GM13977 (cell line): ENCODE measurements around the gene HDGFL2.
A peak's percentile ranks its signal among the peaks of the same experiment; 100 is the strongest.

Experiments
- DNase-seq: peaks from one replicate; pipeline ENCODE4 v3.0.0; 2012; ENCODE audit warnings: low spot score
- in situ Hi-C: fragments of 300-500 bp; cut with MboI; formaldehyde crosslinking; loops from one replicate; pipeline ENCODE4 v1.12.0; 2022; ENCODE audit warnings: low sequenced_read_pairs, low pct_unique_long_range_greater_than_20kb, mixed read lengths, inconsistent platforms; ENCODE audit not compliant: unreplicated experiment
- TF ChIP-seq, protein P1 (sequence below): IDR thresholded peaks from 2 replicates; pipeline ENCODE4 v1.5.1; 2012; ENCODE audit warnings: mild to moderate bottlenecking, control low read depth; ENCODE audit not compliant: insufficient read depth; ENCODE audit errors: extremely low read depth, missing control alignments

Gene HDGFL2

DNA sequence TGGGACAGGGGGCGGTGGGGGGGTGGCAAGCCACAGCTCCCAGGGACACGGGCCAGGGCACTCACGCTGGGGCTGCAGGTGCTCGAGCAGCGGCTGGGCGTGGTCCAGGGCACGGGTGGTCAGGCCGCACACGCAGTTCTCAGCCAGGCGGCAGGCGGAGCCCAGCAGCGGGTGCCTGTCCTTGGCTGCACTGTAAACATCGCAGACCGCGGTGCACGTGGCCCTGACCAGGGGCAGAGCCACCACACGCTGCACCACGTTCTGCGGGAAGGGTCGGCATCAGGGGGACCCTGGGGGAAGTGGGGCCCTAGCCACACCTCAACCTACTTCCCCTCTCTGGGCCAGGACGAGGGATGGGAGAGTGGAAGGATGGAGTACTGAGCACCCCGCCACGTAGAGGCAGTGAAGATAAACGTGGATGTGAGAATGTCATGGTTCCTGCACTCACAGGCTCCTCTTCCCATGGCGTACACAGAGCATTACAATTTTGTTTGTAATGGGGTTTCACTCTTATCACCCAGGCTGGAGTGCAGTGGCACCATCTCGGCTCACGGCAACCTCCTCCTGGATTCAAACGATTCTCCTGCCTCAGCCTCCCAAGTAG, 59.6 kb downstream of the HDGFL2 start:
- no peak for DNase-seq
- TF ChIP-seq, protein P1, sequence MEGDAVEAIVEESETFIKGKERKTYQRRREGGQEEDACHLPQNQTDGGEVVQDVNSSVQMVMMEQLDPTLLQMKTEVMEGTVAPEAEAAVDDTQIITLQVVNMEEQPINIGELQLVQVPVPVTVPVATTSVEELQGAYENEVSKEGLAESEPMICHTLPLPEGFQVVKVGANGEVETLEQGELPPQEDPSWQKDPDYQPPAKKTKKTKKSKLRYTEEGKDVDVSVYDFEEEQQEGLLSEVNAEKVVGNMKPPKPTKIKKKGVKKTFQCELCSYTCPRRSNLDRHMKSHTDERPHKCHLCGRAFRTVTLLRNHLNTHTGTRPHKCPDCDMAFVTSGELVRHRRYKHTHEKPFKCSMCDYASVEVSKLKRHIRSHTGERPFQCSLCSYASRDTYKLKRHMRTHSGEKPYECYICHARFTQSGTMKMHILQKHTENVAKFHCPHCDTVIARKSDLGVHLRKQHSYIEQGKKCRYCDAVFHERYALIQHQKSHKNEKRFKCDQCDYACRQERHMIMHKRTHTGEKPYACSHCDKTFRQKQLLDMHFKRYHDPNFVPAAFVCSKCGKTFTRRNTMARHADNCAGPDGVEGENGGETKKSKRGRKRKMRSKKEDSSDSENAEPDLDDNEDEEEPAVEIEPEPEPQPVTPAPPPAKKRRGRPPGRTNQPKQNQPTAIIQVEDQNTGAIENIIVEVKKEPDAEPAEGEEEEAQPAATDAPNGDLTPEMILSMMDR = no peak
- in situ Hi-C loops = no loop called here

DNA sequence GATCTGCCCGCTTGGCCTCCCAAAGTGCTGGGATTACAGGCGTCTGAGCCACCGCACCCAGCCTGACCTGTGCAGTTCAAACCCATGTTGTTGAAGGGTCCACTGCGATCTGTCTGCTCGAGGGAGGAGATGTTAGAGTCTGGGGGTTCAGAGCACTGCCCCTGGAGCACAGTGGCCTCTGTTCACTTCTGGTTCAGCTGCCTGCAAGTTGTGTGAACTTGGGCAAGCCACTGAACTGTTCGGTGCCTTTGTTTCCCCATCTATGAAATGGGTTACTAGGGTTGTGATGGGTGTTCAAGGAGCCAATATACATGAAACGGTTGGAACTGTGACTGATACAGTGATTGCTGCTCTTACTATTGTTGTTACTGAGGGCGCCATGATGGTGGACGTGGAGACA, 61.2 kb downstream of the HDGFL2 start:
- no peak for DNase-seq
- in situ Hi-C loops = no loop called here
- TF ChIP-seq, protein P1 = no peak

DNA sequence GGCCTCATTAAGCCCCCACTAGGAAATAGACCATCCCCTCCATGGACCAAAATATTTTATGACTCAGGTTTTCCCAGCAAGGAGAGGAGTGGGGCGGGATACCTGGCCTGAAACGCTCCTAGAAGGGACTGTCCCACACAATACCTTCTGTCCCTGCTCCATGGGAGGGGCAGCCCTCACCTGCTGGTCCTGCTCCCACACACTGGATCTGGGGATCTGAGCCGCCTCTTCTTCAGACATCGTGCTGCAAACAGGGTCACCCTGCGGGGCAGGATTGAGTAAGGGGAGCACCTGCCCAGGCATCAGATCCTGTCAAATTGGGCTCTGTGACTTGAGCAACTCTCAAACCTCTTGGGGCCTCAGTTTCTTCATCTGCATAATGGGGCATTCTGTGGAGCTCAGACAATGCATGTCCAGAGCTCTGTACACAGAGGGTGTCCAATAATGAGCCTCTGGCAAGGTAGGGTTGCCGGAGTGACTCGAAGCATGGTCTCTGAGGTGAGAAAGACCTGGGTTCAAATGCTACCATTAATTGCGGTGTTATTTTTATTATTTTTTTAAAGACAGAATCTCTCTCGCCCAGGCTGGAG, 61.8 kb downstream of the HDGFL2 start:
- in situ Hi-C loops = no loop called here
- no peak for DNase-seq
- TF ChIP-seq, protein P1 = no peak

DNA sequence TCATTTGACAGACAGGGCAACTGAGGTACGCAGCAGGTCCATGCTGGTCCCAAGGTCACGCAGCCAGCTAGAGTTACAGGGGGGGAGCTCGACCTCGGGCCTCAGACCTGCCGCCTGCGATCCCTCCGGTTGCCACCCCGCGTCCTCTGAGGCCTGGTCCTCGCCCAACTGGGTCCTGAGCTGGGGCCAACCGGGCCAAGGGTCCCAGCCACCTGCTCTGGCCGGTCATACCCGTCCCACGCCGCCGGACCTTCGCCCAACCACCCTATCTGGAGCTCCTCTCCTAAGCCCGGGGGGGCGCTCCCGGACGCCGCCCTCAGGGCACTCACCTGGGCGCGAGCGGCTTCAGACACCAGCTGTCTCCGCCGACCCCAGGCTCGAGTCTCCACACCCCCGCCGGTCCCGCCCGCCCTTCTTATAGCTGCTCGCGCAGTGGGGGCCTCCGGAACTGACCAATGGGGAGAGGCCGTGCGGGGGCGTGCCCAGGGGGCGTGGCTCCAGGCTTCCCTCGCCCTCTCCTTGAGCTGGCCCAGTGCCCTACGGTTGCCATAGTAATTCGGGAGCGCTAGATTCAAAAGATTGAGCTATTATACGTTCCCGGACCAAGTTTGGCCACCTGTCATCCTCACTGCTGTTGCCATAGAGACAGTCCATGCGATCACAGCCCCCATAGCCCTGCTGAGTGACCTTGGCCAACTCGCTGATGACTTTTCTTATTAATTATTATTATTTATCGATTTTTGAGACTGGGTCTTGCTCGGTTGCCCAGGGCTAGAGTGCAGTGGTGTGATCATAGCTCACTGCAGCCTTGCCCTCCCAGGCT, 63.0 kb downstream of the HDGFL2 start, which contains the start of gene PLIN5:
TSS of gene PLIN5 (minus strand) at position 389 of the 823 bp plus-strand sequence. CDS start 1,150 bp downstream, outside the sequence.
- TF ChIP-seq, protein P1 = no peak
- in situ Hi-C loops = no loop called here
- peak; percentile 76 for DNase-seq

DNA sequence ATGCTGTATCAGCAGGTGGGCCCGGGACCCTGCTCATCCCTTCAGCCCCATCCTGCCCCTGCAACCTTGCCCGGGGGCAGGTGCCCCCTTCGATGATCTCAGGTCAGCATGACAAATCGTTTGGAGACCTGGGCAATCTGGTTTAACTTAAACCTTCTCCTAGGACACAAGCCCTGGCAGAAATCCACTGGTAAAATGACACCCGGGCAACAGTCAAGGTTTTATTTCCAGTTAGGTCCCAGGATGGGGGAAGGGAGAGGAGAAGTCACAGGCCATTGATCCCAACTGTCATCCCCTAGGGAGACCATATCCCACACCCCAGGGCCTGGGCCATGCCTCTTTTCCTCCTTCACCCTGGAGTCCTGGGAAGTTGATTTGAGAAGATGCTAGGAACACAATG, 64.7 kb downstream of the HDGFL2 start:
- TF ChIP-seq, protein P1 = no peak
- no peak for DNase-seq
- in situ Hi-C loops = no loop called here

DNA sequence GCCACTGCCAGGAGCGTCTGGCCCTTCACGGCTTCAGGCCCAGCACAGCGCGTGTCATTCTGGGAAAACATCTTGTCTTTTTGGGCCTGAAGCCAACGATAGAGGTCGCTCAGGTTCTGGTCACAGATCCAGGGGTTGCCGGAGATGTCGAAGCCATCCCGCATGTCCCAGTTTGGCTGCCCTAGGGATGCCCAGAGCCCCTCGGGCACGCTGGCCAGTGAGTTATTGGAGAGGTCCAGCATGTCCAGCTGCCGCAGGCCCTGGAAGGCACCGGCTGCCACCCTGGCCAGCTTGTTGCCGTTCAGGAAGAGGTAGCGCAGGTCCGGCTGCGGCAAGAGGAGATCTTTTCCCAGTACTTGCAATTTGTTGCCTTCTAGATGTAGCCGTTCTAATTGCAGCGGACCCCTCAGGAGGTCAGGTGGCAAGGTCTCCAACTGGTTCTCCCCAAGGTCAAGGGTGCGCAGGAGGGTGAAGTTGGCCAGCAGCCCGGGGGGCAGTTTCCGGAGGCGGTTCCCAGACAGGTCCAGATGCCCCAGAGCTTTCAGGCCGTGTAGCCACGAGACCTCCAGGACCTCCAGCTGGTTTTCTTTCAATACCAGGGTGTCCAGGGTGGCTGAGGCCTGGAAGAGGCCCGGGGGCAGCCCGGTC, 66.0 kb downstream of the HDGFL2 start:
- TF ChIP-seq, protein P1 = no peak
- in situ Hi-C loops = no loop called here
- DNase-seq = no peak
